PC-9 (cell line): ENCODE measurements around the gene ANKAR.

Source experiments
- EZH2 ChIP-seq: fragments of 200-600 bp; sonication (generic); IDR thresholded peaks from 2 replicates; pipeline ENCODE4 v1.8.0; 2017; ENCODE audit warnings: antibody characterized with exemption, low read depth
- TF ChIP-seq, protein P1 (sequence below): fragments of 200-600 bp; sonication (generic); conservative IDR thresholded peaks from 2 replicates; pipeline ENCODE4 v1.6.1; 2017; ENCODE audit warnings: mixed run types, antibody characterized with exemption, mild to moderate bottlenecking, moderate library complexity

DNA sequence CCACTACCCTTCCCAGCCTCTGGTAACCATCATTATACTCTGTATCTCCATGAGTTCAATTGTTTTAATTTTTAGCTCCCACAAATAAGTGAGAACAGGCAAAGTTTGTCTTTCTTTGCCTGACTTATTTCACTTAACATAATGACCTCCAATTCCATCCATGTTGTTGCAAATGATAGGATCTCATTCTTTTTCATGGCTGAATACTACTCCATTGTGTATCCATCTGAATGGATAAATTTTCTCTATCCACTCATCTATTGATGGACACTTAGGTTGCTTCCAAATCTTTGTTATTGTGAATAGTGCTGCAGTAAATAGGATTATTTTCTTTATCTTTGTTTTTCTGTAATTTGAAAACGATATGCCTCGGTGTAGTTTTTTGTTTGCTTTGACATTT is 26.2 kb downstream of the ANKAR start:
- TF ChIP-seq, protein P1, sequence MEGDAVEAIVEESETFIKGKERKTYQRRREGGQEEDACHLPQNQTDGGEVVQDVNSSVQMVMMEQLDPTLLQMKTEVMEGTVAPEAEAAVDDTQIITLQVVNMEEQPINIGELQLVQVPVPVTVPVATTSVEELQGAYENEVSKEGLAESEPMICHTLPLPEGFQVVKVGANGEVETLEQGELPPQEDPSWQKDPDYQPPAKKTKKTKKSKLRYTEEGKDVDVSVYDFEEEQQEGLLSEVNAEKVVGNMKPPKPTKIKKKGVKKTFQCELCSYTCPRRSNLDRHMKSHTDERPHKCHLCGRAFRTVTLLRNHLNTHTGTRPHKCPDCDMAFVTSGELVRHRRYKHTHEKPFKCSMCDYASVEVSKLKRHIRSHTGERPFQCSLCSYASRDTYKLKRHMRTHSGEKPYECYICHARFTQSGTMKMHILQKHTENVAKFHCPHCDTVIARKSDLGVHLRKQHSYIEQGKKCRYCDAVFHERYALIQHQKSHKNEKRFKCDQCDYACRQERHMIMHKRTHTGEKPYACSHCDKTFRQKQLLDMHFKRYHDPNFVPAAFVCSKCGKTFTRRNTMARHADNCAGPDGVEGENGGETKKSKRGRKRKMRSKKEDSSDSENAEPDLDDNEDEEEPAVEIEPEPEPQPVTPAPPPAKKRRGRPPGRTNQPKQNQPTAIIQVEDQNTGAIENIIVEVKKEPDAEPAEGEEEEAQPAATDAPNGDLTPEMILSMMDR, result no peak
- TF ChIP-seq EZH2, result no peak
